IMR-90 (cell line): ENCODE measurements around the gene SURF6. TPM values are rescaled to one million over a fixed set of nuclear protein-coding genes. Genes with fewer than 3 reads are reported as not detected.

ENCODE experiments used
- ATAC-seq: fragments of 200-7000 bp; cut with Tn5 transposase; 2 replicates; pipeline ENCODE4 v1.9.1; 2020; ENCODE audit warnings: low read depth, mild to moderate bottlenecking, moderate library complexity
- BruUV-seq: library from RNA; stranded (reverse); fragments of 400-500 nt; replicated peaks from 2 replicates; lab custom pipeline; 2021; lab: Mats Ljungman, UMichigan
- CTCF ChIA-PET: fragments of 300-600 bp; formaldehyde crosslinking; extraction: SDS; loops from one replicate; lab custom pipeline; 2021; ENCODE audit warnings: antibody characterized with exemption; lab: Yijun Ruan, JAX
- POLR2A ChIA-PET: fragments of 300-600 bp; sonication (Branson Sonifier 250); formaldehyde crosslinking; loops from one replicate; lab custom pipeline; 2022; ENCODE audit warnings: antibody characterized with exemption; ENCODE audit not compliant: unreplicated experiment; lab: Charles Lee
- DNase-seq: peaks from one replicate; pipeline ENCODE4 v3.0.0; 2013
- H2AFZ ChIP-seq: replicated peaks from 2 replicates; pipeline ENCODE3; 2013; ENCODE audit warnings: low read length, mild to moderate bottlenecking; ENCODE audit not compliant: poor library complexity
- H2AK5ac ChIP-seq: 2 replicates; pipeline ENCODE4 v1.6.1; 2013; ENCODE audit warnings: low read depth, low read length, inconsistent platforms
- H2AK9ac ChIP-seq: replicated peaks from 2 replicates; pipeline ENCODE3; 2013; ENCODE audit warnings: mild to moderate bottlenecking, low read depth, low read length, moderate library complexity; ENCODE audit not compliant: poor library complexity
- H2BK120ac ChIP-seq: 2 replicates; pipeline ENCODE4 v1.6.1; 2013; ENCODE audit warnings: low read depth, low read length, inconsistent platforms
- H2BK15ac ChIP-seq: 3 replicates; pipeline ENCODE4 v1.6.1; 2013; ENCODE audit warnings: low read depth, low read length, inconsistent platforms
- H2BK20ac ChIP-seq: 2 replicates; pipeline ENCODE4 v1.6.1; 2013; ENCODE audit warnings: low read depth, mild to moderate bottlenecking, inconsistent platforms, low read length, moderate library complexity
- H2BK5ac ChIP-seq: 2 replicates; pipeline ENCODE4 v1.6.1; 2013; ENCODE audit warnings: mild to moderate bottlenecking, low read depth, low read length, inconsistent platforms; ENCODE audit not compliant: poor library complexity, severe bottlenecking
- H3K14ac ChIP-seq: replicated peaks from 2 replicates; pipeline ENCODE4 v1.6.1; 2013; ENCODE audit warnings: low read depth, low read length, inconsistent platforms
- H3K18ac ChIP-seq: 2 replicates; pipeline ENCODE4 v1.6.1; 2013; ENCODE audit warnings: low read depth, low read length, control low read depth
- H3K23ac ChIP-seq: 2 replicates; pipeline ENCODE4 v1.6.1; 2013; ENCODE audit warnings: low read depth, low read length, inconsistent platforms
- H3K27ac ChIP-seq: 2 replicates; pipeline ENCODE4 v1.5.1; 2013; ENCODE audit warnings: mild to moderate bottlenecking, control low read depth, low read length; ENCODE audit not compliant: insufficient read depth
- H3K27me3 ChIP-seq: 2 replicates; pipeline ENCODE4 v1.6.1; 2013; ENCODE audit warnings: low read length; ENCODE audit not compliant: control insufficient read depth, insufficient read depth
- H3K36me3 ChIP-seq: 2 replicates; pipeline ENCODE4 v1.6.1; 2013; ENCODE audit warnings: low read length, mixed read lengths; ENCODE audit not compliant: control insufficient read depth, insufficient read depth
- H3K4ac ChIP-seq: 2 replicates; pipeline ENCODE4 v1.6.1; 2013; ENCODE audit warnings: low read depth, low read length, inconsistent platforms
- H3K4me1 ChIP-seq: 2 replicates; pipeline ENCODE4 v1.6.1; 2013; ENCODE audit warnings: low read length, mixed read lengths; ENCODE audit not compliant: control insufficient read depth, insufficient read depth
- H3K4me2 ChIP-seq: 2 replicates; pipeline ENCODE4 v1.6.1; 2013; ENCODE audit warnings: low read depth, mild to moderate bottlenecking, control low read depth, low read length, moderate library complexity
- H3K4me3 ChIP-seq: 2 replicates; pipeline ENCODE4 v1.5.1; 2013; ENCODE audit warnings: low read depth, mild to moderate bottlenecking, control low read depth, low read length, moderate library complexity; ENCODE audit not compliant: insufficient read depth
- H3K56ac ChIP-seq: 2 replicates; pipeline ENCODE4 v1.6.1; 2013; ENCODE audit warnings: low read length, inconsistent platforms; ENCODE audit not compliant: insufficient read depth; ENCODE audit errors: extremely low read depth
- H3K79me1 ChIP-seq, 2 experiments: 2 replicates each; pipeline ENCODE4 v1.6.1; 2013; ENCODE audit warnings: low read length in 2 of 2, inconsistent platforms in 1 of 2, low read depth in 1 of 2
- H3K9ac ChIP-seq: 2 replicates; pipeline ENCODE4 v1.6.1; 2013; ENCODE audit warnings: low read depth, low read length, control low read depth
- H3K9me1 ChIP-seq: 2 replicates; pipeline ENCODE4 v1.6.1; 2013; ENCODE audit warnings: low read length, inconsistent platforms; ENCODE audit not compliant: insufficient read depth
- H3K9me3 ChIP-seq: 2 replicates; pipeline ENCODE4 v1.6.1; 2013; ENCODE audit warnings: low read length; ENCODE audit not compliant: control insufficient read depth, insufficient read depth
- H4K20me1 ChIP-seq: 2 replicates; pipeline ENCODE4 v1.6.1; 2013; ENCODE audit warnings: low read length, inconsistent platforms; ENCODE audit not compliant: insufficient read depth
- H4K5ac ChIP-seq: 2 replicates; pipeline ENCODE4 v1.6.1; 2013; ENCODE audit warnings: mild to moderate bottlenecking, low read depth, low read length, control low read depth
- H4K8ac ChIP-seq, 2 experiments: 2 replicates each; pipeline ENCODE4 v1.6.1; 2013; ENCODE audit warnings: low read depth in 2 of 2, low read length in 2 of 2, control low read depth in 1 of 2, inconsistent platforms in 1 of 2
- H4K91ac ChIP-seq: 2 replicates; pipeline ENCODE4 v1.6.1; 2013; ENCODE audit warnings: low read depth, low read length, inconsistent platforms; ENCODE audit not compliant: insufficient read depth
- BHLHE40 ChIP-seq: fragments of 150-350 bp; IDR thresholded peaks from 2 replicates; pipeline ENCODE4 v1.6.1; 2016; ENCODE audit warnings: mild to moderate bottlenecking, low read depth, low read length
- CEBPB ChIP-seq: IDR thresholded peaks from 2 replicates; pipeline ENCODE4 v1.6.1; 2012; ENCODE audit warnings: low read depth, low read length, improper control_type of control experiment
- CHD1 ChIP-seq: IDR thresholded peaks from 2 replicates; pipeline ENCODE4 v1.6.1; 2012; ENCODE audit warnings: low read depth, low read length, improper control_type of control experiment
- MAFK ChIP-seq: IDR thresholded peaks from 2 replicates; pipeline ENCODE4 v1.6.1; 2012; ENCODE audit warnings: low read depth, low read length, improper control_type of control experiment
- MXI1 ChIP-seq: IDR thresholded peaks from 2 replicates; pipeline ENCODE4 v1.6.1; 2012; ENCODE audit warnings: low read depth, mild to moderate bottlenecking, low read length, moderate library complexity, borderline replicate concordance
- NFE2L2 ChIP-seq: fragments of 150-350 bp; IDR thresholded peaks from 2 replicates; pipeline ENCODE4 v1.6.1; 2016; ENCODE audit warnings: low read depth, mild to moderate bottlenecking, low read length
- RCOR1 ChIP-seq: IDR thresholded peaks from 2 replicates; pipeline ENCODE4 v1.6.1; 2012; ENCODE audit warnings: mild to moderate bottlenecking, low read length, improper control_type of control experiment; ENCODE audit not compliant: insufficient replicate concordance
- USF2 ChIP-seq: fragments of 150-350 bp; IDR thresholded peaks from 2 replicates; pipeline ENCODE4 v1.6.1; 2017; ENCODE audit warnings: mild to moderate bottlenecking, antibody characterized with exemption, low read length, low read depth
- WGBS, 2 experiments: methylation state at CpG; one replicate each; pipeline versions ENCODE4 v1.1.5 to v1.1.7; 2013; ENCODE audit warnings: missing lambda C conversion rate in 2 of 2; ENCODE audit not compliant: insufficient read length in 1 of 2; ENCODE audit errors: extremely low coverage in 2 of 2; 5-methylcytosine and 5-hydroxymethylcytosine counted together
- dilution Hi-C: fragments of 300-500 bp; cut with HindIII; formaldehyde crosslinking; loops from one replicate; pipeline ENCODE4 v1.14.3; 2018; ENCODE audit warnings: low sequenced_read_pairs; ENCODE audit not compliant: unreplicated experiment
- in situ Hi-C: fragments of 300-500 bp; cut with MboI; formaldehyde crosslinking; loops from 3 replicates; pipeline ENCODE4 v1.14.3; 2019; ENCODE audit warnings: low sequenced_read_pairs, inconsistent platforms, mixed read lengths
- intact Hi-C: fragments of 100-400 bp; cut with micrococcal nuclease; formaldehyde crosslinking; loops from 2 replicates; pipeline ENCODE4 v1.10.0; 2022
- polyA plus RNA-seq, 3 experiments: library from polyadenylated mRNA; depleted of rRNA; stranded (reverse); fragments of >200 nt; gene quantifications; 2 replicates each; pipeline ENCODE4 v1.2.3, GENCODE V29; 2012; ENCODE audit warnings: low replicate concordance in 1 of 3
- total RNA-seq: library from RNA; depleted of rRNA; stranded (reverse); fragments of >200 nt; gene quantifications from 2 replicates; pipeline ENCODE4 v1.2.3, GENCODE V29; 2012

SURF6 gene
- total and polyA plus RNA-seq, 2 of the 4 experiments (the other 2 are of a cell fraction) = 6.1 to 12.8 TPM

GRCh38 chr9:133367778-133368177 lies 31.8 kb upstream of the SURF6 start:
- Histone ChIP-seq H3K14ac (no peak overlapping the region), H2AK9ac (no peak overlapping the region), H3K4me1 (peaks cover 12% of the 10 kb centered on the region), H3K9ac (no peak overlapping the region), H4K5ac (no peak overlapping the region), H3K4me3 (no peak overlapping the region), H3K23ac (no peak overlapping the region), H2BK5ac (no peak overlapping the region), H2BK20ac (no peak overlapping the region), H3K9me3 (no peaks in the 10 kb centered on the region), H4K91ac (no peak overlapping the region), H3K4me2 (no peak overlapping the region), H3K9me1 (peaks cover 32% of the 10 kb centered on the region), H3K4ac (no peak overlapping the region), H3K27me3 (no peaks in the 10 kb centered on the region), H3K18ac (no peak overlapping the region), H3K79me1 (peaks cover 28 to 81% of the 10 kb centered on the region in 2 experiments), H2BK120ac (no peak overlapping the region), H3K36me3 (peaks cover 84% of the 10 kb centered on the region), H4K20me1 (peaks cover 96% of the 10 kb centered on the region), H3K56ac (no peak overlapping the region), H3K27ac (no peak overlapping the region), H2AFZ (peak overlapping the region; percentile 48), H2AK5ac (no peak overlapping the region), H2BK15ac (no peak overlapping the region), H4K8ac (no peak overlapping the region)
- in situ Hi-C loops = no loop called here
- ATAC-seq = no peak
- TF ChIP-seq MAFK (no peak), NFE2L2 (no peak), CHD1 (no peak), USF2 (no peak), BHLHE40 (no peak), CEBPB (no peak), MXI1 (no peak), RCOR1 (no peak)
- ChIA-PET CTCF (no interaction called here), POLR2A (no interaction called here)
- dilution Hi-C loops = no loop called here
- WGBS, 2 experiments = 93% methylated on average over 9 of the region's 10 CpGs; no CpG with 5 or more reads in 1 of the 2 experiments
- intact Hi-C loops = no loop called here
- DNase-seq = no peak
- BruUV-seq = no TSS peak
